Uterus (tissue), 4 donors: Measurements from ENCODE around the gene APOBEC3G. TPM values are rescaled to one million over a fixed set of nuclear protein-coding genes. Genes with fewer than 3 reads are reported as not detected.

Source experiments
- DNase-seq, 2 donors: peaks; one replicate each; pipeline ENCODE4 v3.0.0-alpha.2; 2019 to 2020
- H3K27ac ChIP-seq, 2 donors: fragments of 200-600 bp; sonication (generic); 1 replicate in 1 of 2; 2 replicates in 1 of 2; pipeline ENCODE4 v1.5.1; 2016 to 2018
- H3K27me3 ChIP-seq, 2 donors: fragments of 200-600 bp; sonication (generic); one replicate each; pipeline ENCODE4 v1.5.1; 2018 to 2019; ENCODE audit warnings: control low read depth in 1 of 2
- H3K36me3 ChIP-seq, 2 donors: fragments of 200-600 bp; sonication (generic); one replicate each; pipeline ENCODE4 v1.5.1; 2019; ENCODE audit warnings: control low read depth in 1 of 2
- H3K4me1 ChIP-seq, 2 donors: fragments of 200-600 bp; sonication (generic); one replicate each; pipeline ENCODE4 v1.5.1; 2018 to 2019; ENCODE audit warnings: control low read depth in 1 of 2
- H3K4me3 ChIP-seq, 2 donors: fragments of 200-600 bp; sonication (generic); 1 replicate in 1 of 2; 2 replicates in 1 of 2; pipeline ENCODE4 v1.5.1; 2018 to 2019; ENCODE audit warnings: mild to moderate bottlenecking in 1 of 2
- H3K9me3 ChIP-seq, 2 donors: fragments of 200-600 bp; sonication (generic); one replicate each; pipeline ENCODE4 v1.5.1; 2019; ENCODE audit warnings: control low read depth in 1 of 2
- POLR2A ChIP-seq, 2 donors: fragments of 450-650 bp; IDR thresholded peaks; one replicate each; pipeline ENCODE4 v1.6.1; 2016; ENCODE audit warnings: antibody characterized with exemption in 2 of 2, mild to moderate bottlenecking in 1 of 2, moderate library complexity in 1 of 2
- intact Hi-C: fragments of 100-400 bp; cut with DNase I; formaldehyde crosslinking; loops from one replicate; pipeline ENCODE4 v1.15.1; 2023; ENCODE audit warnings: low total_unique reads
- total RNA-seq, 4 donors: library from RNA; depleted of rRNA in 3 of 4; stranded (reverse); fragments of >200 nt in 3 of 4; gene quantifications; one replicate each; pipeline versions ENCODE4 v1.1.0 to v1.2.4, GENCODE V29; 2014 to 2023
- TF ChIP-seq, protein P1 (sequence below), 4 experiments: fragments of 200-600 bp in 2 of 4; fragments of 450-650 bp in 2 of 4; sonication (generic) in 2 of 4; IDR thresholded peaks; one replicate each; pipeline ENCODE4 v1.5.1; 2016 to 2019; ENCODE audit warnings: antibody characterized with exemption in 4 of 4, mild to moderate bottlenecking in 2 of 4, moderate library complexity in 1 of 4
- donor health status: DM: yes; HTN: yes; CAD: no.

Gene APOBEC3G
- total RNA-seq, 4 donors from 2014 or later: 5.9 to 36.1 (median 21.6) TPM

DNA sequence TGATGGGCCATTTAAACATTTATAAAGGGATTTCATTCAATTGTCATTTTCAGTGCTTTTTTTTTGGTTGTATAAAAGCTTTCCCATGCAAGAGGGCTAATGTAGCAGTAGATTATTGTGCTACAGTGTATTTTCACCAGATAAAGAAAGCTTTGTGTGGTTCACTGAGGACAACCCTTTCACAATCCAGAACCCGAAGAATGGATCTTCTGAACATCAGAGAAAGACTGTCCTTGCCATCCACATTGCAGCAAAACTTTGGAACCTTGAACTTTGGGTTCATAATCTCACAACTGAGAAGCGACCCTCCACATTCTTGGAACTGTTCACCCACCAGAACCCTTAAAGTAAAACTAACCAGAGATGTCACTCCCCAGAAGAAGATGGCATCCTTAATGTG, 29.3 kb downstream of the APOBEC3G start:
- no peaks in the 10 kb centered on the region for H3K36me3 ChIP-seq
- H3K4me1 ChIP-seq: no peaks in the 10 kb centered on the region
- intact Hi-C loops: no loop called here
- no peak overlapping the region for H3K4me3 ChIP-seq
- no peaks in the 10 kb centered on the region for H3K9me3 ChIP-seq
- no peak for DNase-seq
- no peak overlapping the region for H3K27ac ChIP-seq
- no peaks in the 10 kb centered on the region for H3K27me3 ChIP-seq
- TF ChIP-seq, protein P1, sequence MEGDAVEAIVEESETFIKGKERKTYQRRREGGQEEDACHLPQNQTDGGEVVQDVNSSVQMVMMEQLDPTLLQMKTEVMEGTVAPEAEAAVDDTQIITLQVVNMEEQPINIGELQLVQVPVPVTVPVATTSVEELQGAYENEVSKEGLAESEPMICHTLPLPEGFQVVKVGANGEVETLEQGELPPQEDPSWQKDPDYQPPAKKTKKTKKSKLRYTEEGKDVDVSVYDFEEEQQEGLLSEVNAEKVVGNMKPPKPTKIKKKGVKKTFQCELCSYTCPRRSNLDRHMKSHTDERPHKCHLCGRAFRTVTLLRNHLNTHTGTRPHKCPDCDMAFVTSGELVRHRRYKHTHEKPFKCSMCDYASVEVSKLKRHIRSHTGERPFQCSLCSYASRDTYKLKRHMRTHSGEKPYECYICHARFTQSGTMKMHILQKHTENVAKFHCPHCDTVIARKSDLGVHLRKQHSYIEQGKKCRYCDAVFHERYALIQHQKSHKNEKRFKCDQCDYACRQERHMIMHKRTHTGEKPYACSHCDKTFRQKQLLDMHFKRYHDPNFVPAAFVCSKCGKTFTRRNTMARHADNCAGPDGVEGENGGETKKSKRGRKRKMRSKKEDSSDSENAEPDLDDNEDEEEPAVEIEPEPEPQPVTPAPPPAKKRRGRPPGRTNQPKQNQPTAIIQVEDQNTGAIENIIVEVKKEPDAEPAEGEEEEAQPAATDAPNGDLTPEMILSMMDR (IDR thresholded peaks at IDR 0.05): no peak
- TF ChIP-seq POLR2A (IDR thresholded peaks at IDR 0.05): no peak

DNA sequence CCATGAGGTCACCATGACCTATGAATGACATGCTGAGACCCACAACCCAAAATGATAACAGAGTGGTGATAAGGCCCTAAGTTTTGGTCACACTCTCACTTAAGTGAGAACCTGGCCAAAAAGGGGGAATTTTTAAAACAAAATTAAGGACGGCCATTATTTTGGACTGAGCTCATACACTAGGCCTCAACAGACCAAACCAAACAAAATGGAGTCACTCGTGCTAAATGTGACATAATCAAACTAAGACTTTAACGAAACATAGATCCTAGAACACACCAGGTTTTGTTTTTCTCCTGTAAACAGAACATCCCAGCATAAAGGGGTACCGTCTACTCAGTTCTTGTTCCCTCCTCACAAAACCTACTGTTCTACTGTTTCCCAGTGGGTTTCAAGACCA, 31.4 kb downstream of the APOBEC3G start:
- DNase-seq: no peak
- TF ChIP-seq, protein P1 (IDR thresholded peaks at IDR 0.05): no peak
- TF ChIP-seq POLR2A (IDR thresholded peaks at IDR 0.05): no peak
- H3K27me3 ChIP-seq: no peaks in the 10 kb centered on the region
- no peaks in the 10 kb centered on the region for H3K4me1 ChIP-seq
- intact Hi-C loops: no loop called here
- H3K9me3 ChIP-seq: no peaks in the 10 kb centered on the region
- H3K36me3 ChIP-seq: no peaks in the 10 kb centered on the region
- H3K27ac ChIP-seq: no peak overlapping the region
- H3K4me3 ChIP-seq: no peak overlapping the region

DNA sequence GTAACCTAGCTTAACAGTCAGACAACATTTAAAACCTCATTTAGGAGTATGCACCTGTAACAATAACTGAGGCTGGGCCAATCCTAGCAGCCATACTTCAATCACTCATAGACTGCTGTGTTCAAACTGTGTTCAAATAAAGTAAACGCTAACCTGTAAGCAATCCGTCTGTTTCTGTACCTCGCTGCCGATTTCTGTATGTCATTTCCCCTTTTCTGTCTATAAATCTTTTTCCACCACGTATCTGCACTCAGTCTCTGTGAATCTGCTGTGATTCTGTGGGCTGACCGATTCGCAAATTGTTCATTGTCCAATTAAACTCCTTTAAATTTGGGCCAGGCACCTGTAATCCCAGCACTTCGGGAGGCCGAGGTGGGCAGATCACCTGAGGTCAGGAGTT, 32.3 kb downstream of the APOBEC3G start:
- Histone ChIP-seq H3K27ac (no peak overlapping the region), H3K9me3 (no peaks in the 10 kb centered on the region), H3K36me3 (no peaks in the 10 kb centered on the region), H3K4me3 (no peak overlapping the region), H3K27me3 (peaks cover 0 to 5% of the 10 kb centered on the region in 2 donors), H3K4me1 (no peaks in the 10 kb centered on the region)
- DNase-seq: no peak
- intact Hi-C loops: no loop called here
- no peak for TF ChIP-seq POLR2A (IDR thresholded peaks at IDR 0.05)
- TF ChIP-seq, protein P1 (IDR thresholded peaks at IDR 0.05): no peak

- H3K9me3 ChIP-seq: no peaks in the 10 kb centered on the region
- H3K4me3 ChIP-seq: no peak overlapping the region
- intact Hi-C loops: no loop called here
- no peak overlapping the region for H3K27ac ChIP-seq
- TF ChIP-seq POLR2A (IDR thresholded peaks at IDR 0.05): no peak
- TF ChIP-seq, protein P1 (IDR thresholded peaks at IDR 0.05): no peak
- DNase-seq: no peak
- H3K36me3 ChIP-seq: no peaks in the 10 kb centered on the region
- peaks cover 0 to 5% of the 10 kb centered on the region in 2 donors for H3K27me3 ChIP-seq
- no peaks in the 10 kb centered on the region for H3K4me1 ChIP-seq
Observed at GRCh38 chr22:39110631-39111561, 33.8 kb downstream of the APOBEC3G start.

DNA sequence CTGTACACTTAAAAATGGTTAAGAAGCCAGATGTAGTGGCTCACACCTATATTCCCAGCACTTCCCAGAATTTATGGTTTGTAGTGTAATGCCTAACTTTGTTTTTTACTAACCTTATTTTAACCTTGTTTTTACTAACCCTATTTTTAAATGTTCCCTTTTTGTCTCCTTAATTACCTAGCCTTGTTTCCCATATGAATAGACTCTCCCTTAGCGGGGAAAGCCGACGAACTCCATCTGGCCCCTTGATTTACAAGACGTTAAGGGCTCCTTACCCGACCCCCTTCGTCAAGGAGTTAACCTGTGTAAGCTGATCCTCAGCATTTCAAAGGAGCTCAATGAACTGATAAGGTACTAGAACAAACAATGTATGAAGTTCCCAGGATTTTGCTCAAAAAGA, 37.0 kb downstream of the APOBEC3G start:
- intact Hi-C loops: no loop called here

More for the DNA sequence above, 37.0 kb downstream of the APOBEC3G start:
- no peak overlapping the region for H3K27ac ChIP-seq
- H3K4me1 ChIP-seq: no peaks in the 10 kb centered on the region
- H3K36me3 ChIP-seq: no peaks in the 10 kb centered on the region
- H3K27me3 ChIP-seq: peaks cover 0 to 5% of the 10 kb centered on the region in 2 donors
- no peak overlapping the region for H3K4me3 ChIP-seq
- DNase-seq: no peak
- TF ChIP-seq, protein P1 (IDR thresholded peaks at IDR 0.05): no peak
- TF ChIP-seq POLR2A (IDR thresholded peaks at IDR 0.05): no peak
- H3K9me3 ChIP-seq: no peaks in the 10 kb centered on the region
